GM18907 (cell line): ENCODE data around the gene HSCB.
A peak's percentile ranks its signal among the peaks of the same experiment; 100 is the strongest.
"Not testable (repeated sequence)": the region's sequence is repeated elsewhere in the genome, so short reads cannot be mapped to it uniquely, and the experiment has no call there.

Source experiments
- ATAC-seq: cut with Tn5 transposase; IDR thresholded peaks from one replicate; pipeline ENCODE4 v1.9.1; 2021; ENCODE audit warnings: mild to moderate bottlenecking, moderate library complexity; ENCODE audit not compliant: unreplicated experiment

HSCB gene

GRCh38 chr22:28741785-28742561 is at the start of gene HSCB, which contains the start of gene CHEK2:
Gene HSCB (plus strand): TSS chr22:28742039. CDS start chr22:28742096, 57 bp downstream.
Gene CHEK2 (minus strand): TSS chr22:28741820. CDS start chr22:28734721, 7,099 bp downstream.
- peak; percentile 90 for ATAC-seq

GRCh38 chr22:28693041-28693760 is 48.6 kb upstream of the HSCB start:
- not testable (repeated sequence) for ATAC-seq

- no peak for ATAC-seq
These were observed 38.9 kb upstream of the HSCB start for GRCh38 chr22:28702891-28703290.

- ATAC-seq, result no peak
These were observed 38.4 kb upstream of the HSCB start for GRCh38 chr22:28703436-28703835.

GRCh38 chr22:28706845-28707244 is 35.0 kb upstream of the HSCB start:
- ATAC-seq, result no peak

GRCh38 chr22:28710107-28710506 is 31.7 kb upstream of the HSCB start:
- no peak for ATAC-seq

GRCh38 chr22:28710576-28711191 is 31.2 kb upstream of the HSCB start:
- no peak for ATAC-seq

GRCh38 chr22:28711341-28711740 is 30.5 kb upstream of the HSCB start:
- ATAC-seq, result no peak

GRCh38 chr22:28711820-28712777 is 29.7 kb upstream of the HSCB start:
- ATAC-seq, result no peak

- no peak for ATAC-seq
These were observed 27.7 kb upstream of the HSCB start for GRCh38 chr22:28714043-28714628.

- no peak for ATAC-seq
These were observed 26.2 kb upstream of the HSCB start for GRCh38 chr22:28715611-28716010.

GRCh38 chr22:28716686-28717085 is 25.2 kb upstream of the HSCB start:
- no peak for ATAC-seq

GRCh38 chr22:28718044-28718443 is 23.8 kb upstream of the HSCB start:
- ATAC-seq, result no peak

- no peak for ATAC-seq
These were observed 13.8 kb upstream of the HSCB start for GRCh38 chr22:28728002-28728401.

GRCh38 chr22:28728621-28729313 is 13.1 kb upstream of the HSCB start:
- no peak for ATAC-seq

GRCh38 chr22:28730179-28730578 is 11.7 kb upstream of the HSCB start:
- ATAC-seq, result no peak

GRCh38 chr22:28734393-28734792 is 7.4 kb upstream of the HSCB start:
- ATAC-seq, result no peak

- ATAC-seq, result no peak
These were observed 5.3 kb upstream of the HSCB start for GRCh38 chr22:28736301-28737155.

- ATAC-seq, result no peak
These were observed 4.1 kb upstream of the HSCB start for GRCh38 chr22:28737701-28738100.
